ENCODE results near the gene ABLIM3.

ABLIM3 gene

GRCh38 chr5:149132474-149132873, 8.8 kb upstream of the ABLIM3 start:
- DNase-seq (ENCODE audit: low read depth): no peak
- H3K4me3 ChIP-seq (ENCODE audit: low read length): no peak overlapping the region
- no peak for TF ChIP-seq CTCF (IDR thresholded peaks at IDR 0.05; ENCODE audit: insufficient read depth, low read depth, low read length, missing control alignments)

GRCh38 chr5:149133795-149134777, 7.2 kb upstream of the ABLIM3 start:
- TF ChIP-seq CTCF (IDR thresholded peaks at IDR 0.05; ENCODE audit: insufficient read depth, low read depth, low read length, missing control alignments): no peak
- H3K4me3 ChIP-seq (ENCODE audit: low read length): no peak overlapping the region
- DNase-seq (ENCODE audit: low read depth): peak; percentile 89

GRCh38 chr5:149134778-149135500, 6.4 kb upstream of the ABLIM3 start:
- H3K4me3 ChIP-seq (ENCODE audit: low read length): no peak overlapping the region
- no peak for TF ChIP-seq CTCF (IDR thresholded peaks at IDR 0.05; ENCODE audit: insufficient read depth, low read depth, low read length, missing control alignments)
- peak; percentile 55 for DNase-seq (ENCODE audit: low read depth)

GRCh38 chr5:149135536-149136201, 5.6 kb upstream of the ABLIM3 start:
- peak; percentile 53 for DNase-seq (ENCODE audit: low read depth)
- TF ChIP-seq CTCF (IDR thresholded peaks at IDR 0.05; ENCODE audit: insufficient read depth, low read depth, low read length, missing control alignments): no peak
- H3K4me3 ChIP-seq (ENCODE audit: low read length): no peak overlapping the region

GRCh38 chr5:149138182-149138923, 2.9 kb upstream of the ABLIM3 start:
- no peak overlapping the region for H3K4me3 ChIP-seq (ENCODE audit: low read length)
- no peak for TF ChIP-seq CTCF (IDR thresholded peaks at IDR 0.05; ENCODE audit: insufficient read depth, low read depth, low read length, missing control alignments)
- no peak for DNase-seq (ENCODE audit: low read depth)
